Neuronal stem cell (in vitro differentiated cells): ENCODE results near the gene PGM2L1.

Experiments used
- DNase-seq: peaks from one replicate; pipeline ENCODE4 v3.0.0-alpha.2; 2013; ENCODE audit warnings: low spot score
- H2AFZ ChIP-seq: one replicate; pipeline ENCODE4 v1.6.1; 2013; ENCODE audit warnings: mild to moderate bottlenecking, low read length, inconsistent platforms
- H2AK5ac ChIP-seq: 2 replicates; pipeline ENCODE4 v1.6.1; 2013; ENCODE audit warnings: low read depth, mild to moderate bottlenecking, inconsistent platforms, low read length, moderate library complexity, mixed read lengths
- H2BK120ac ChIP-seq: 2 replicates; pipeline ENCODE4 v1.6.1; 2013; ENCODE audit warnings: low read depth, mild to moderate bottlenecking, inconsistent platforms, low read length, moderate library complexity, mixed read lengths
- H2BK12ac ChIP-seq: one replicate; pipeline ENCODE4 v1.6.1; 2013; ENCODE audit warnings: low read length, inconsistent platforms
- H2BK15ac ChIP-seq: 2 replicates; pipeline ENCODE4 v1.6.1; 2013; ENCODE audit warnings: mild to moderate bottlenecking, low read length, inconsistent platforms, mixed read lengths
- H2BK5ac ChIP-seq: one replicate; pipeline ENCODE4 v1.6.1; 2013; ENCODE audit warnings: inconsistent platforms, mild to moderate bottlenecking, low read length, moderate library complexity
- H3K14ac ChIP-seq: one replicate; pipeline ENCODE4 v1.6.1; 2013; ENCODE audit warnings: low read length, inconsistent platforms
- H3K18ac ChIP-seq: 2 replicates; pipeline ENCODE4 v1.6.1; 2013; ENCODE audit warnings: low read length, inconsistent platforms
- H3K23ac ChIP-seq: 2 replicates; pipeline ENCODE4 v1.6.1; 2013; ENCODE audit warnings: low read depth, mild to moderate bottlenecking, mixed read lengths, low read length, inconsistent platforms; ENCODE audit not compliant: poor library complexity
- H3K27ac ChIP-seq: replicated peaks from 3 replicates; pipeline ENCODE4 v1.5.1; 2013; ENCODE audit warnings: low read length, inconsistent platforms
- H3K27me3 ChIP-seq, 3 experiments: 2 replicates each; pipeline ENCODE4 v1.6.1; 2013; ENCODE audit warnings: low read length in 3 of 3, mild to moderate bottlenecking in 2 of 3, inconsistent platforms in 1 of 3, low read depth in 1 of 3, mixed read lengths in 1 of 3, moderate library complexity in 1 of 3; ENCODE audit not compliant: control insufficient read depth in 3 of 3, insufficient read depth in 3 of 3
- H3K36me3 ChIP-seq, 2 donors: replicated peaks in 1 of 2; 2 replicates each; pipeline ENCODE4 v1.6.1; 2013; ENCODE audit warnings: low read length in 2 of 2; ENCODE audit not compliant: control insufficient read depth in 2 of 2, insufficient read depth in 2 of 2
- H3K4ac ChIP-seq: 2 replicates; pipeline ENCODE4 v1.6.1; 2013; ENCODE audit warnings: inconsistent platforms, mild to moderate bottlenecking, low read length, moderate library complexity
- H3K4me1 ChIP-seq, 2 donors: 1 replicate in 1 of 2; 2 replicates in 1 of 2; pipeline ENCODE4 v1.6.1; 2013; ENCODE audit warnings: low read length in 2 of 2, low read depth in 1 of 2; ENCODE audit not compliant: control insufficient read depth in 2 of 2, insufficient read depth in 1 of 2
- H3K4me2 ChIP-seq: one replicate; pipeline ENCODE4 v1.6.1; 2013; ENCODE audit warnings: mild to moderate bottlenecking, low read length, inconsistent platforms; ENCODE audit not compliant: insufficient read depth, poor library complexity, severe bottlenecking
- H3K4me3 ChIP-seq, 2 donors: 2 replicates each; pipeline ENCODE4 v1.5.1; 2013; ENCODE audit warnings: low read length in 2 of 2, mild to moderate bottlenecking in 2 of 2, inconsistent platforms in 1 of 2, moderate library complexity in 1 of 2
- H3K79me1 ChIP-seq: one replicate; pipeline ENCODE4 v1.6.1; 2013; ENCODE audit warnings: low read depth, mild to moderate bottlenecking, inconsistent platforms, low read length, moderate library complexity
- H3K9ac ChIP-seq: one replicate; pipeline ENCODE4 v1.6.1; 2013; ENCODE audit warnings: mild to moderate bottlenecking, low read depth, low read length, inconsistent platforms; ENCODE audit not compliant: poor library complexity
- H3K9me3 ChIP-seq, 2 donors: replicated peaks in 1 of 2; 2 replicates each; pipeline versions ENCODE3 to v1.6.1; 2013; ENCODE audit warnings: low read length in 2 of 2, mild to moderate bottlenecking in 2 of 2, inconsistent platforms in 1 of 2, low read depth in 1 of 2, mixed read lengths in 1 of 2, moderate library complexity in 1 of 2; ENCODE audit not compliant: control insufficient read depth in 2 of 2, insufficient read depth in 1 of 2
- H4K8ac ChIP-seq: one replicate; pipeline ENCODE4 v1.6.1; 2013; ENCODE audit warnings: low read depth, mild to moderate bottlenecking, inconsistent platforms, low read length, moderate library complexity
- H4K91ac ChIP-seq: one replicate; pipeline ENCODE4 v1.6.1; 2013; ENCODE audit warnings: low read length, low read depth, mild to moderate bottlenecking, inconsistent platforms; ENCODE audit not compliant: poor library complexity
- WGBS, 2 donors: extraction: QIAGEN DNeasy Blood & Tissue Kit; methylation state at CpG; one replicate each; pipeline ENCODE4 v1.1.7; 2013; ENCODE audit warnings: missing lambda C conversion rate in 2 of 2, mixed read lengths in 1 of 2; ENCODE audit not compliant: insufficient read length in 2 of 2, insufficient replicate concordance in 1 of 2; ENCODE audit errors: extremely low coverage in 2 of 2; 5-methylcytosine and 5-hydroxymethylcytosine counted together

The PGM2L1 gene

GRCh38 chr11:74400606-74401005, 2.4 kb upstream of the PGM2L1 start:
- Histone ChIP-seq H3K23ac (no peak overlapping the region), H3K27me3 (no peaks in the 10 kb centered on the region), H2AK5ac (no peak overlapping the region), H2AFZ (peak overlapping the region; percentile 41), H3K4me1 (peaks cover 0 to 2% of the 10 kb centered on the region in 2 donors), H2BK5ac (no peak overlapping the region), H3K4ac (no peak overlapping the region), H3K36me3 (no peaks in the 10 kb centered on the region), H3K27ac (no peak overlapping the region), H2BK120ac (no peak overlapping the region), H3K9me3 (no peaks in the 10 kb centered on the region), H2BK15ac (no peak overlapping the region), H3K14ac (no peak overlapping the region), H3K4me3 (no peak overlapping the region), H3K9ac (no peak overlapping the region), H3K4me2 (no peak overlapping the region), H4K91ac (no peak overlapping the region), H3K18ac (no peak overlapping the region), H4K8ac (no peak overlapping the region), H3K79me1 (peaks cover 5% of the 10 kb centered on the region), H2BK12ac (no peak overlapping the region)
- no peak for DNase-seq
- WGBS, 2 donors, result no CpG with 5 or more reads among the region's 2 CpGs

DNA sequence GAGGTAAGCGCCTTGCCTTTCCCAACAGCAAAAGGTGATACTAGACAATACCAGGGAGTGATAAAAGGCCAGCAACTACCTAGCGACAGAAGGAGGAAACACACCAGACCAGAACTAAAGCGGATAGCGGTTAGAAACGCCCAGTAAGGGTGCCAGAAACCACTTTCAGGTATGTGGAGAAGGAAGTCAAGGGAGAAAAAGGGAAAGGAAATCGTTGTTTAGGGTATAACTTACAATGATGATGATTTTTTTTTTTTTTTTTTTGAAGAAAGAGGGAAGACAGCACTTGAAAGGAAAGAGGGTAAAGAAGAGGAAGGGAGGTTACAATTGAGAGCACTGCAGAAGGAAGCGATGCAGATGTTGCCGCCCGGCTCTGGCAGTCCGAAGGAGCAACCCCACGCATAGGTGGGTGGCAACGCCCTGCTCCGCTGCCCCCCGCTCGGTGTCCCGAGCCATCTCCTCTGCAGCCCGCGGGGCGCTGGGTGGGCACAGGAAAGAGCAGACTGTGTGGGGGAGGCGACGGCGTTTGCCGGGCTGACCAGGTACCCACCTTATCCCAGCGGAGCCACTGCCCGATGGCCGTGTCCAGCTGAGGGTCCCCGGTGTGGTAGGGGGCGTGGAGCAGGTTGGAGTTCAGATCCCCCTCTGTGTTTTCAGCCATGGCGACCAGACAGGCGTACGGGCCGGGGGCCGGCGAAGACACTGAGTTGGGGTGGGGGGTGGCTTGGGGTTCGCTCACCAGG, 561 bp downstream of the PGM2L1 start:
- Histone ChIP-seq H3K14ac (peak overlapping the region; percentile 99), H3K4ac (peak overlapping the region; percentile 89), H4K8ac (no peak overlapping the region), H3K4me2 (peak overlapping the region; percentile 83), H3K4me1 (peaks cover 0 to 2% of the 10 kb centered on the region in 2 donors), H2BK5ac (peak overlapping the region; percentile 66), H2BK15ac (peak overlapping the region; percentile 75), H2AFZ (peak overlapping the region; percentile 99), H3K9ac (peak overlapping the region; percentile 97), H4K91ac (no peak overlapping the region), H3K18ac (peak overlapping the region; percentile 97), H2AK5ac (peak overlapping the region; percentile 37), H2BK12ac (peak overlapping the region; percentile 58), H3K9me3 (no peaks in the 10 kb centered on the region), H3K79me1 (peaks cover 5% of the 10 kb centered on the region), H2BK120ac (no peak overlapping the region), H3K27ac (no peak overlapping the region), H3K27me3 (no peaks in the 10 kb centered on the region), H3K4me3 (peak overlapping the region; percentile 91 to 92), H3K23ac (peak overlapping the region; percentile 89), H3K36me3 (no peaks in the 10 kb centered on the region)
- WGBS, 2 donors, result no CpG with 5 or more reads among the region's 35 CpGs
- DNase-seq, result peak; percentile 27

DNA sequence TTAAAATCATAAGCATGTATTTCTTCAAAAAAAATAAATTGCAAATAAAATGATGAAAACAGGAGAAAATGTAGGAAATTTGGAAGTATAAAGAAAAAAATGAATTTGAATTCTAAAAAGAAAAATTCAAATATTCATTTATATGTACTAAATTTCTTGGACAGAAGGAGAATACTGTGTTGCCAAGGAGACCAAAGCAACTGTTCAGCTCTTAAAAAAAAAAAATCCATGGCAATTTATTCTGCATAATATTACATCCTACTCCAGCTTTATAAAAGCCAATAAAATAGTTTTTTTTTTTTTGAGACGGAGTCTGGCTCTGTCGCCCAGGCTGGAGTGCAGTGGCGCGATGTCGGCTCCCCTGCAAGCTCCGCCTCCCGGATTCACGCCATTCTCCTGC, 6.0 kb downstream of the PGM2L1 start:
- Histone ChIP-seq H3K9ac (no peak overlapping the region), H2BK5ac (no peak overlapping the region), H3K79me1 (no peaks in the 10 kb centered on the region), H2AK5ac (no peak overlapping the region), H3K4me1 (peaks cover 0 to 2% of the 10 kb centered on the region in 2 donors), H3K27me3 (no peaks in the 10 kb centered on the region), H3K36me3 (no peaks in the 10 kb centered on the region), H2BK12ac (no peak overlapping the region), H3K27ac (no peak overlapping the region), H4K91ac (no peak overlapping the region), H3K18ac (no peak overlapping the region), H3K4ac (no peak overlapping the region), H2AFZ (no peak overlapping the region), H2BK15ac (no peak overlapping the region), H3K9me3 (no peaks in the 10 kb centered on the region), H2BK120ac (no peak overlapping the region), H3K4me2 (no peak overlapping the region), H3K23ac (no peak overlapping the region), H3K14ac (no peak overlapping the region), H3K4me3 (no peak overlapping the region), H4K8ac (no peak overlapping the region)
- no CpG with 5 or more reads among the region's 8 CpGs for WGBS, 2 donors
- no peak for DNase-seq

- DNase-seq, result no peak
- Histone ChIP-seq H3K27ac (no peak overlapping the region), H2BK5ac (no peak overlapping the region), H4K91ac (no peak overlapping the region), H3K4ac (no peak overlapping the region), H3K4me1 (peaks cover 0 to 2% of the 10 kb centered on the region in 2 donors), H3K36me3 (no peaks in the 10 kb centered on the region), H3K27me3 (no peaks in the 10 kb centered on the region), H3K18ac (no peak overlapping the region), H3K4me3 (no peak overlapping the region), H3K79me1 (no peaks in the 10 kb centered on the region), H3K9me3 (no peaks in the 10 kb centered on the region), H4K8ac (no peak overlapping the region), H3K4me2 (no peak overlapping the region), H3K9ac (no peak overlapping the region), H2AK5ac (no peak overlapping the region), H2BK120ac (no peak overlapping the region), H2BK15ac (no peak overlapping the region), H3K14ac (no peak overlapping the region), H2AFZ (no peak overlapping the region), H3K23ac (no peak overlapping the region), H2BK12ac (no peak overlapping the region)
- WGBS, 2 donors, result no CpG with 5 or more reads among the region's 3 CpGs
These were observed 7.0 kb downstream of the PGM2L1 start for GRCh38 chr11:74391193-74391592.
